HUES48 (cell line): ENCODE data around the gene WASF2.

Experiments
- H3K27ac ChIP-seq: one replicate; pipeline ENCODE4 v1.7.0; 2013; ENCODE audit warnings: low read depth, low read length, inconsistent platforms
- H3K27me3 ChIP-seq: 2 replicates; pipeline ENCODE4 v1.6.1; 2013; ENCODE audit warnings: mild to moderate bottlenecking, low read length; ENCODE audit not compliant: control insufficient read depth, insufficient read depth
- H3K36me3 ChIP-seq: 2 replicates; pipeline ENCODE4 v1.6.1; 2013; ENCODE audit warnings: low read length; ENCODE audit not compliant: control insufficient read depth, insufficient read depth
- H3K4me1 ChIP-seq: 2 replicates; pipeline ENCODE4 v1.6.1; 2013; ENCODE audit warnings: mild to moderate bottlenecking, low read length; ENCODE audit not compliant: control insufficient read depth, insufficient read depth
- H3K4me3 ChIP-seq: 2 replicates; pipeline ENCODE4 v1.5.1; 2013; ENCODE audit warnings: mild to moderate bottlenecking, low read depth, low read length
- H3K9ac ChIP-seq: 2 replicates; pipeline ENCODE4 v1.6.1; 2013; ENCODE audit warnings: mild to moderate bottlenecking, low read depth, low read length, moderate library complexity
- H3K9me3 ChIP-seq: 2 replicates; pipeline ENCODE4 v1.6.1; 2013; ENCODE audit warnings: low read length; ENCODE audit not compliant: control insufficient read depth, insufficient read depth

WASF2 gene

DNA sequence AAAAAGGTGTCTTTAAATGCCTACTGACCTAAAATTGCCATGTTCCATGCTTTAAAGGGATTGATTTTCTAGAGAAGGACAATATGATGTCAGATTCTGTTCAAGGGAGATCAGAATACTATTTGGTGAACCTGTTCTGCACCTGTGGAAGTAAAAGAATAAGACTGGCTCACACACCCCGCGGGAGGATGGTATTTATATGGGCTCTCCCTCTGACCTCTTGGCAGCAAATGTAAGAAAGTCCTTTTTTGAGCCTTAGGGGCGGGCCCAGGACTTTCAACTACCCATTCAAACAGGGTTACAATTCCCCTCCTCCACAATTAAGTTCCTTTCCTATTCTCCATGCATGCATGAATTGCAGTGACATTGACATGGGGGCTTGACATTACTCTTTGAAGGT lies 42.1 kb downstream of the WASF2 start:
- no peak overlapping the region for H3K27ac ChIP-seq
- H3K4me3 ChIP-seq, result no peak overlapping the region
- no peaks in the 10 kb centered on the region for H3K4me1 ChIP-seq
- no peak overlapping the region for H3K9ac ChIP-seq
- H3K27me3 ChIP-seq, result no peaks in the 10 kb centered on the region
- no peaks in the 10 kb centered on the region for H3K36me3 ChIP-seq
- no peaks in the 10 kb centered on the region for H3K9me3 ChIP-seq

DNA sequence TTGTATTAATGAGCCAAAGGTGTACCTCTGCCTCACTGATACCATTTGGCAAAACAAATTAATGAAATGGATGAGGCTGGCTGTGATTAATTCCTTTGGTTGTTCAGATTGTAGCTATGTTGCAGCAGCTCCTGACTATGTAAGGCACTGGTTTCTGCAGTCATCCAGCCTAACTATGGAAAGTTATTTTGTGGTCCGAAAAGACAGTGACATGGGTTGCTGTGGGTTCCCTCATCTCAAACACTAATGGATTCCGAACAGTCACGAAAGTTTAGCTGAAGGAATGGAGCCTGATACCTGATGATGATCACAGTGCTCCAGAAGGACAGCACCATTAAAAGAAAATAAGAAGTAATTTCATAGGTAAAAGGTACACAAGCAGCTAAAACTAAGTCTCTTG lies 42.6 kb downstream of the WASF2 start:
- Histone ChIP-seq H3K4me3 (no peak overlapping the region), H3K4me1 (no peaks in the 10 kb centered on the region), H3K9me3 (no peaks in the 10 kb centered on the region), H3K27ac (peak overlapping the region; percentile 5), H3K9ac (no peak overlapping the region), H3K36me3 (no peaks in the 10 kb centered on the region), H3K27me3 (no peaks in the 10 kb centered on the region)

GRCh38 chr1:27446496-27447020 lies 43.4 kb downstream of the WASF2 start:
- Histone ChIP-seq H3K9ac (no peak overlapping the region), H3K27ac (no peak overlapping the region)

DNA sequence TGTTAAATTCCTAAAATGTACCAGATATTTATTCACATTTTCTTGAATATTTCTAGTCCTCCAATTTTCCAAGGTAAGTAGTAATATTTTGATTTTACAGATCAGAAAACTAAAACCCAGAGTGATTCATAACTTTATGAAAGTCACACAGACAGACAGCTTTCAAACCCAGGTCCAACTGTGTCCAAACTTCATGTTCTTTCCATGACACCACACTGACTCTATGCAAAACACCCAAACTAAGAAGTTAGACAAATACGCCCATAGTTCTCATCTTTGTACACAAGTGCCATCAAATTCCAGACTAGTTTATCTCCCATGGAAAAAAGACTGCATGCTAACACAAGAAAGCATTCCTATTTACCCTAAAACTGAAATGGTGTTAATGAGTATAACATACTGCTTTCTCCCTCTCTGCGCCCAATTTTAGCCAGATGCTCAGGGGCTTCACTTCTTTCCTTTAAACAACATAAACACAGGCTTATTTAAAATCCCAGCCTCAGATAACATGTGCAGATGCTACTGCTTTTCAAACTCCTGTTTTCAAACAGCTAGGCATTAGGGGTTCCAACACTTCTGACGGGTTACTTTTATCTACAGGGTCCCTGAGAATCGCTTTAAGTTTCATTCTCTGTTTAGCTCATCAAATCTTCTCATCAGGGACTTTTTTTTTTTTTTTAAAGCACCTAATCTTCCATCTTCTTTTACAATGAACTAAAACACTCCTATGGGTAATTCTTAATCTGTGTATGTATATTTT lies 44.6 kb downstream of the WASF2 start:
- no peaks in the 10 kb centered on the region for H3K9me3 ChIP-seq
- no peak overlapping the region for H3K4me3 ChIP-seq
- H3K27ac ChIP-seq, result no peak overlapping the region
- H3K27me3 ChIP-seq, result no peaks in the 10 kb centered on the region
- no peaks in the 10 kb centered on the region for H3K36me3 ChIP-seq
- no peaks in the 10 kb centered on the region for H3K4me1 ChIP-seq
- no peak overlapping the region for H3K9ac ChIP-seq

More at GRCh38 chr1:27446496-27447020, 43.4 kb downstream of the WASF2 start:
- H3K27me3 ChIP-seq, result no peaks in the 10 kb centered on the region
- H3K36me3 ChIP-seq, result no peaks in the 10 kb centered on the region
- H3K4me3 ChIP-seq, result no peak overlapping the region
- no peaks in the 10 kb centered on the region for H3K9me3 ChIP-seq
- no peaks in the 10 kb centered on the region for H3K4me1 ChIP-seq

- no peaks in the 10 kb centered on the region for H3K36me3 ChIP-seq
- no peak overlapping the region for H3K4me3 ChIP-seq
- no peak overlapping the region for H3K9ac ChIP-seq
- H3K4me1 ChIP-seq, result no peaks in the 10 kb centered on the region
- H3K9me3 ChIP-seq, result no peaks in the 10 kb centered on the region
- no peaks in the 10 kb centered on the region for H3K27me3 ChIP-seq
- H3K27ac ChIP-seq, result no peak overlapping the region
Observed at GRCh38 chr1:27444632-27445031, 45.3 kb downstream of the WASF2 start.

GRCh38 chr1:27439150-27439549 lies 50.8 kb downstream of the WASF2 start:
- Histone ChIP-seq H3K4me3 (no peak overlapping the region), H3K27ac (no peak overlapping the region), H3K36me3 (no peaks in the 10 kb centered on the region), H3K27me3 (no peaks in the 10 kb centered on the region), H3K4me1 (peaks cover 28% of the 10 kb centered on the region), H3K9me3 (no peaks in the 10 kb centered on the region), H3K9ac (no peak overlapping the region)

DNA sequence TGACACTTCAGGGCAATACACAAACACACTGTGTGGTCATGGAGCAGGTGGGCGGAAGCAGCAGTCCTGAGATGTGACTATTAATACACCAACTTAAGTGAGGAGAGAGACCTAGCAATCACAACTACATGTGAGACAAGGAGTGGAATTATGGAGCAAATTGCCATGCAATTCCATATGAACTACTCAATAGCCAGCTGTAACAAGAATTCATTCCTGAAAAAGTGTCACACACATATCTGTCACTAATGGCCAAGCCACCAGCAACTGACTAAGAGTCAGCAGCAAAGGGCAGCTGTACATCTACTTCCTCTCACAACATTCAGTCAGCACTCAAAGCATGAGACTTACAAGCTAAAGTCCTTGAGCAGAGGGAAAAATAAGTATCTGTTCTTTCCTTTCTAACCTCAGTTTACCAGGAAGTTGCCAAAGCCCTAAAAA lies 51.3 kb downstream of the WASF2 start:
- Histone ChIP-seq H3K9ac (no peak overlapping the region), H3K9me3 (no peaks in the 10 kb centered on the region), H3K27ac (no peak overlapping the region), H3K4me3 (no peak overlapping the region), H3K36me3 (no peaks in the 10 kb centered on the region), H3K27me3 (no peaks in the 10 kb centered on the region), H3K4me1 (peaks cover 28% of the 10 kb centered on the region)

GRCh38 chr1:27436204-27437159 lies 53.5 kb downstream of the WASF2 start:
- Histone ChIP-seq H3K27me3 (no peaks in the 10 kb centered on the region), H3K4me1 (peaks cover 34% of the 10 kb centered on the region), H3K9me3 (no peaks in the 10 kb centered on the region), H3K9ac (no peak overlapping the region), H3K27ac (no peak overlapping the region), H3K4me3 (no peak overlapping the region), H3K36me3 (no peaks in the 10 kb centered on the region)

DNA sequence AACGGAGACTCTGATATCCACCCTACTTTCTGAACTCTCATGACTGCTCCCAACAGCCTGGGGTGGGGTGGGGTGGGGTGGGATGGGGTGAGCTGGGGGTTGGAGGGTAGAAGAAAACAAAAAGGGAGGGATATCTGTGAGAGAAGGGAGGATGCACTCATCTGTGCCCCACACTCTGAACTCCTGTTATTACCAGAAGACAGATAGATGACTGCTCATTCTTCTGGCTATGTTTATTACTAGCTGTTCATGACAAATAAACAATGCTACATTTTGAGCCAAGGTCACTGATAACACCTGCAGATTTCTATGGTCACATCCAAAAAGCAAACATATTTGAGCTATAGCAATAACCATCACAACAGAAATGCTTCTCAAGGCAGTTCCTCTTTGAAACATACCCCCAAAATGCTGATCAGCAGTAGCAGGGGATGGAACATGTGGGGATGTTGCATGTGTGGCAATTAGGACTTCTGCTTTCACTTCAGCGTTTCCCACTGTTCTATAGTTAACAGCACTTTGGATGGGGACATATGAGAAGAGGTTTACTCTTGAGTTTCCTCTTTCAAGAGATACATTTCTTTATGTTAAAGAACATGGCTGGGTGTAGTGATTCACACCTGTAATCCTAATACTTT lies 54.3 kb downstream of the WASF2 start:
- no peaks in the 10 kb centered on the region for H3K9me3 ChIP-seq
- no peaks in the 10 kb centered on the region for H3K36me3 ChIP-seq
- peaks cover 42% of the 10 kb centered on the region for H3K4me1 ChIP-seq
- H3K27ac ChIP-seq, result no peak overlapping the region
- H3K9ac ChIP-seq, result no peak overlapping the region
- H3K4me3 ChIP-seq, result no peak overlapping the region
- H3K27me3 ChIP-seq, result no peaks in the 10 kb centered on the region

DNA sequence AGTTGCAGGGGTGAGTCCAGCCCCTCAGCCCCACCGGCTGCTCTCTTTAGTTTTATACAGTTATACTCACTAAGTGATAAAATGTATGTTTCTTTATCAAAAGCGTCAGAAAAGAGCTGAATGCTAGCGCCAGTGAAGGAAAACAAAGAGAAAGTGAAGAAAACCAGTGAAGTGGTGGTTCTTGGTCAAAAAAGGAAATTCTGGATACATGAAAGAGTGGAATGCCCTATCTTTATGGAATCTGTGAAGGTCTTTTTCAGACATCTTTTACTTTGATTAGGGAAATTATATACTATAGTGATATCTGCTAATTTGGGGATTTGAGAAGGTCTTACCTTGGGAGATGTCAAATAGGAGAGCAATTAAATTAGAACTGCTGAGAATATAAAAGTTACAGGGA lies 56.3 kb downstream of the WASF2 start:
- no peak overlapping the region for H3K27ac ChIP-seq
- no peaks in the 10 kb centered on the region for H3K9me3 ChIP-seq
- no peak overlapping the region for H3K4me3 ChIP-seq
- no peaks in the 10 kb centered on the region for H3K36me3 ChIP-seq
- H3K9ac ChIP-seq, result no peak overlapping the region
- H3K4me1 ChIP-seq, result peaks cover 50% of the 10 kb centered on the region
- no peaks in the 10 kb centered on the region for H3K27me3 ChIP-seq
